Nucleus accumbens (tissue), 56 donors: ENCODE results near the gene NDN.
"Not testable (repeated sequence)": the region's sequence is repeated elsewhere in the genome, so short reads cannot be mapped to it uniquely, and the experiment has no call there.

Experiments used
- DNase-seq, 56 donors: peaks; one replicate each; lab custom pipeline; 2025; lab: John Stamatoyannopoulos, UW

The NDN gene, protein sequence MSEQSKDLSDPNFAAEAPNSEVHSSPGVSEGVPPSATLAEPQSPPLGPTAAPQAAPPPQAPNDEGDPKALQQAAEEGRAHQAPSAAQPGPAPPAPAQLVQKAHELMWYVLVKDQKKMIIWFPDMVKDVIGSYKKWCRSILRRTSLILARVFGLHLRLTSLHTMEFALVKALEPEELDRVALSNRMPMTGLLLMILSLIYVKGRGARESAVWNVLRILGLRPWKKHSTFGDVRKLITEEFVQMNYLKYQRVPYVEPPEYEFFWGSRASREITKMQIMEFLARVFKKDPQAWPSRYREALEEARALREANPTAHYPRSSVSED

DNA sequence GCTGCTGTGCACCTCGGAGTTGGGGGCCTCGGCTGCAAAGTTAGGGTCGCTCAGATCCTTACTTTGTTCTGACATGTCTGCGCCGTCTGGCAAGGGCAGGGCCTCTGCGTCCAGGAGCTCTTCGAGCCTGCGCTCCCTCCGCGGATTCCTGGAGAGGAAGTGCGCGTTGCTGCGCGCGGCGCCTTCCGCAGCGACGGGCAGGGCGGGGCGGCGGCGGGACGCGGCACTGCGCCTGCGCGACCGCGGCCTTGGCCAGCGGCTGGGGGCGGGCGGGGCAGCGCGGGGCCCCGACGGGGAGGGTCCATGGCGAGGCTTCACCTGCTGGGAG is at the start of gene NDN:
Gene NDN, minus strand, starts transcription at position 163 of the 328 bp plus-strand sequence. Its CDS starts 88 bp downstream, at position 75.
- DNase-seq = peak in 46 of 56 donors; percentile 3 to 70 (median 28)

DNA sequence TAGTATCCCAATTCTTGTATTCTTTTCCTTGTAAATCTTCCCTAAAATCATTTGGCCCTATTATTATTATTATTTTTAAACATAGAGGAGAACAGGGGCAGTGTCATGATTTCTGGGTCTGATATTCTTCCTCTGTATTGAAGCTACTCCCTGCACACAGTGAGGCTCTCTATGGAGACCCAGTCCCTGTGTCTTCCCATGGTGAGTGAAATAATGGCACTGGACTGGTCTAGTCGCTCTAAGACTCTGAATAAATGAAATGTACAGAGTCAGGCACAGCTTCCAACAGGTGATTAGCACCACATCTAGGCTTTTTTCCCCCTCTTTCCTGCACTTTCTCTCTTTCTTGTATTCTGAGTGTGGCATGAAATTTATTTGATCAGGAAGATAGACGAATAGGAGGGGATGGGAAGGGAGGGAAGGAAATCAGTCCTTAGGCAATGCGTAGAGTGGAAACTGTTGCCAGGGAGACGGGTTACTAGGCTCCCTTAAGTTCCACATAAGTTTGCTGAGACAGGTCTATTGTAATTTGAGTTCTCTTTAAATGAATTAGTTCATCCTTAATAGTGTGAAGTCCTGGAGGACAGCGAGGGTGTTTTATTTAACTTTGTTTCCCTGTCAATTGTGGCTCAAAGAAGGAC is 49.0 kb upstream of the NDN start:
- peak in 12 of 56 donors; percentile 4 to 48 (median 20) for DNase-seq

GRCh38 chr15:23734862-23735261 is 47.8 kb upstream of the NDN start:
- peak in 11 of 56 donors; percentile 1 to 65 (median 7) for DNase-seq

DNA sequence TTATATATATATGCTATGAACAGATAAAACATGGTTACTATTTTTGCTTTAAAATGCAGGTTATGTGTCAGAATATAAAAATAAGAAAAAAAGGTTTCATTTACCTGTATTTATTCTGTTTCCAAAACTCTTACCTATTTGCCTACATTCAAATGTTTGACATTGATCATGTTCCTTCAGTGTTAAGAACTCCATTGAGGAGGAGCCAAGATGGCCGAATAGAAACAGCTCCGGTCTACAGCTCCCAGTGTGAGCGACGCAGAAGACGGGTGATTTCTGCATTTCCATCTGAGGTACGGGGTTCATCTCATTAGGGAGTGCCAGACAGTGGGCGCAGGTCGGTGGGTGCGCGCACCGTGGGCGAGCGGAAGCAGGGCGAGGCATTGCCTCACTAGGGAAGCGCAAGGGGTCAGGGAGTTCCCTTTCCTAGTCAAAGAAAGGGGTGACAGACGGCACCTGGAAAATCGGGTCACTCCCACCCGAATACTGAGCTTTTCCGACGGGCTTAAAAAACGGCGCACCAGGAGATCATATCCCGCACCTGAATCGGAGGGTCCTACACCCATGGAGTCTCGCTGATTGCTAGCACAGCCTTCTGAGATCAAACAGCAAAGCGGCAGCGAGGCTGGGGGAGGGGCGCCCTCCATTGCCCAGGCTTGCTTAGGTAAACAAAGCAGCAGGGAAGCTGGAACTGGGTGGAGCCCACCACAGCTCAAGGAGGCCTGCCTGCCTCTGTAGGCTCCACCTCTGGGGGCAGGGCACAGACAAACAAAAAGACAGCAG is 27.0 kb upstream of the NDN start:
- DNase-seq = not testable (repeated sequence)

GRCh38 chr15:23708332-23708731 is 21.2 kb upstream of the NDN start:
- DNase-seq = no peak

GRCh38 chr15:23695282-23695681 is 8.2 kb upstream of the NDN start:
- DNase-seq = no peak

GRCh38 chr15:23694592-23694991 is 7.5 kb upstream of the NDN start:
- DNase-seq = no peak

DNA sequence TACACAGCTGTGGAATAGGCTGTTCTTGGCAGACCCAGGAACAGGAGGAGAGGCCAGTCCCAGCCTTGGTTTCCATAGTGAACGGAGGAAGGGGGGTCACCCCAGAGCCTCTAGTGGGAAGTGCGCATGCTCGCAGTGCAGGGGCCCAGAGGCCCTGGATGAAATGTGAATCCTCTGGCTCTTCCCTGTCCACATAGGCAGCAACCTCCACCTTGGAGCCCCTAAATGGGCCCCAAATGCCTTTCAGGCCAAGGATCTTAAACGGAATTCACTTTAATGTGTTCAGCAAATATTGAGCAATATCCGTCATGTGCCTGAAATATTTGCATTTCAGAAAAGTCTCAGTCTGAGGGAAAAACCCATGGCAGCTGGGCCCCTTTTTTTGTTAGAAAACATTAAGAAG is 3.3 kb upstream of the NDN start:
- peak in 51 of 56 donors; percentile 5 to 77 (median 43) for DNase-seq

- no peak for DNase-seq
Observed at GRCh38 chr15:23690015-23690414, 2.9 kb upstream of the NDN start.

GRCh38 chr15:23686466-23687142 is 501 bp downstream of the NDN start:
- DNase-seq = peak in 9 of 56 donors; percentile 1 to 42 (median 12)

DNA sequence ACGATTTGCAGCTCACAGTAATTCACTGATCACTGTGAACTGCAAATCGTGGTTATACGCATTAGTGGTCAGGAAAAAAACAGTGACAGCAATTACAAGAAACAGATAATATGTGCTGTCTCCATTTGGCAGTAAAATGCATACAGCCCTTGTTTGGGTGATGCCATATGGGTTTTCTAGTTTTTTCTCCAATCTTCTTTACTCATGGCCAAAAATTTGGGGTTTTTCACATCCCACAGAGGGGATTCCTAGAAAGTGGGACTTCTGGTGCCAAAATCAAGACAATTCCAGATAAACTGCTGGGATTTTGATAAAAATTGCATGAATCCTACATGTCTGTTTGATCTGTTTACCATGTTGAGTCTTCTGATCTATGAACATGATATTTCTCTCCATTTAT is 15.6 kb downstream of the NDN start:
- no peak for DNase-seq

DNA sequence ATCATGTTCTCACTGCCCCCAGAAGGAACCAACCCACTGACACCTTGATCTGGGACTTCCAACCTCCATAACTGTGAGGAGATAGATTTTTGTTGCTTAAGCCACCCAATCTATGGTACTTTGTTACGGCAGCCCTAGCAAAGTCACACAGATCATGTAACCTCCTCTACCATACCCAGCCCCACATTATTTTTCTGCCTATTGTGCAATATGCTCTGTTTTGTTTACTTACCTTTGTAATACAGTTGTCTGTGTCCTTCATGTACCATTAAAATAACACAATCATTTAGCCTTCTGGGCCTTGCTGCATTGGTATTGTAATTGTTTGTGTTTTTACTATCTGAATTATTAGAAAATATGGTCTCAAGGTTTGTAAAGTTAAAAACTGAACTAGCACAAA is 16.1 kb downstream of the NDN start:
- no peak for DNase-seq

DNA sequence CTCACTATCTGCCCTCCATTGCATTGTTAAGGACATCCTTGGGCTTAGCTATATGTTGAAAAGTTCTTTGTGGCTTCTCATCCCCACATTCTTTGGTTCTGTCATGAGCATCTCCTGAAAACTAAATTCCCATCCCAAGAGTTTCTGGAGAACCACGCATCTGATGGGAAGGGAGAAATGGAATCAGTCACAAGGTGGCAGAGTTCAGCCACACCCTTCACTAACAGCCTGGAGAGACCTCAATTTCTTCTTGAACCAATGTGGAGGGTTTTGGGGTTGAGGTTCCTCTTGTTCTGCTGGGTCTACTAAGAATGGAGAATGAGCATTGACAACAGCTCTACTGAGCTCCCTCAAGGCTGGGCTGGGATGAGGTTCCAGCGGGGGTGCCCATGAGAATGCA is 23.9 kb downstream of the NDN start:
- DNase-seq = no peak

DNA sequence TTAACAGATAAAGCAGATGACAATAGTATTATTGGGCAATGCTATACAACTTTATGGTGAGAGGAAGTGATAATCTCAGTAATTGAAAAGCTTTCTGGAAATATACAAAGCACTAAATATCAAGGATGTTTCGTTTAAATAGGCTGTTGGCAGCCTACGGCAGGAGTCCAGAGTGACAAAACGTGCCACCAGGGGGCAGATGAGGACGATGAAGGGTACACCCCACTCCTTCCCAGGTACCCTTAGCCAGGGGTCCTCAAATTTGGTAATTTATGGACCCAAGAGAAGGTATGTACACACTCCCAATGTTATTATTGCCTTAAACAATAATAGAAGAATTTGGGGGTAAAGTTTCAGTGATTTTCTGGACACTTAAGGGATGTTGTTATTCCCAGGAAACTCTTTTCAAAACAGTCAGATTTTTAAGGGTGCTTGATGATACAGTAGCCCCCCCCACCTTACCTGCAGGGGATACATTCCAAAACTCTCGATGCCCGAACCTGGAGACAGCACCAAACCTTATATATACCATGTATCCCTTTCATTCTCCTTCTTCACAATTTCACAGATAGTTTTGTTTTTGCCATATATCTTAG is 38.1 kb downstream of the NDN start:
- DNase-seq = peak in 13 of 56 donors; percentile 8 to 63 (median 34)

DNA sequence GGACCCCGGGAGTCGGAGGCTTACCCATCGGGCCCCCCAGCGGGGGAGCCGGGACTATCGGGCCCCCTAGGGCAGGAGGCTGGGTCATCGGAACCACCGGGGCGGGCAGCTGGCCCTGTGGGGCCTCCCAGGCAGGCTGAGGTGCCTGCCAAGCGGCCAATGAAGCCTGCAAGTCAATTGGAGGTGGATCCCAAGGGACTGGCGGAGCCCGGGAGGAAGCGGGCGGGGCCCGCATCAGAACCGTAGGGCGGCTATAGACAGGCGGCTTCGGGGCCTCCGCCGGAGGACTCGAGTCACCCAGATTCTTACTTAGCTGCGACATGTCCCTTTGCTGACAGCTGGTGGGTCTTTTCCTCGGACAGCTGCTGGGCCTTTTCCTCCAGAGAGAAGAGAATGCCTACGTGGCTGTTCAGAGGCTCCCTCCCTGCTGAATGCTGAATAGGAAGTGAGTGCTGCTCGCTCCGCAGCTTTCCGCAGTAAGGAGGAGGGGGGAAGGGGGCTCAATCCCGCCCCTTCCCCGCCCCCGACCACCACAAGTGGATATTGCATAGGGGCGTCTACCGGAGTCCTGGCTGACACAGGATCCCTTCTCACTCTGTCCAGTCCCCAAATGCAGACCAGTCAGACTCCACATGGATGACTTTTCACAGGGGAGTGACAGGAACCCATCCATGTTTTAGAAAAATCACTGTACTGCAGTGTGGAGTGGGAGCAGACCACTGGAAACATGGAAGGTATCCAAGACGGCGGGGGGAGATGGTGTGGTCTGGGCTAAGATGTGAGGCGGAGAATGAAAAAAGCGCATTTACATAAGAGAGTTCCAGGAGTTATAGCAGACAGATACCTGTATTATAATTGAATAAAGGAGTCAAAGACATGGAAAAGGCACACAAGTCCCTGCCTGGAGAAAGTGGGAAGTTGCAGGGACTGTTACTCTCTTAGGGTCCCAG is 39.4 kb downstream of the NDN start, which contains the start of gene MAGEL2:
Gene MAGEL2, minus strand, starts transcription at position 447 of the 950 bp plus-strand sequence. Its CDS starts 125 bp downstream, at position 322.
- DNase-seq = peak in 10 of 56 donors; percentile 18 to 56 (median 47)

DNA sequence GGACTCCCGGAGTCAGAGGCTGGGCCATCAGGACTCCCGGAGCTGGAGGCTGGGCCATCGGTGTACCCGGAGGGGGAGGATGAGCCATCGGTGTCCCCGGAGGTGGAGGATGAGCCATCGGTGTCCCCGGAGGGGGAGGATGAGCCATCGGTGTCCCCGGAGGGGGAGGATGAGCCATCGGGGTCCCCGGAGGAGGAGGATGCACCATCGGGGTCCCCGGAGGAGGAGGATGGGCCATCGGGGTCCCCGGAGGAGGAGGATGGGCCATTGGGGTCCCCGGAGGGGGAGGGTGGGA is 40.2 kb downstream of the NDN start:
- DNase-seq = no peak

DNA sequence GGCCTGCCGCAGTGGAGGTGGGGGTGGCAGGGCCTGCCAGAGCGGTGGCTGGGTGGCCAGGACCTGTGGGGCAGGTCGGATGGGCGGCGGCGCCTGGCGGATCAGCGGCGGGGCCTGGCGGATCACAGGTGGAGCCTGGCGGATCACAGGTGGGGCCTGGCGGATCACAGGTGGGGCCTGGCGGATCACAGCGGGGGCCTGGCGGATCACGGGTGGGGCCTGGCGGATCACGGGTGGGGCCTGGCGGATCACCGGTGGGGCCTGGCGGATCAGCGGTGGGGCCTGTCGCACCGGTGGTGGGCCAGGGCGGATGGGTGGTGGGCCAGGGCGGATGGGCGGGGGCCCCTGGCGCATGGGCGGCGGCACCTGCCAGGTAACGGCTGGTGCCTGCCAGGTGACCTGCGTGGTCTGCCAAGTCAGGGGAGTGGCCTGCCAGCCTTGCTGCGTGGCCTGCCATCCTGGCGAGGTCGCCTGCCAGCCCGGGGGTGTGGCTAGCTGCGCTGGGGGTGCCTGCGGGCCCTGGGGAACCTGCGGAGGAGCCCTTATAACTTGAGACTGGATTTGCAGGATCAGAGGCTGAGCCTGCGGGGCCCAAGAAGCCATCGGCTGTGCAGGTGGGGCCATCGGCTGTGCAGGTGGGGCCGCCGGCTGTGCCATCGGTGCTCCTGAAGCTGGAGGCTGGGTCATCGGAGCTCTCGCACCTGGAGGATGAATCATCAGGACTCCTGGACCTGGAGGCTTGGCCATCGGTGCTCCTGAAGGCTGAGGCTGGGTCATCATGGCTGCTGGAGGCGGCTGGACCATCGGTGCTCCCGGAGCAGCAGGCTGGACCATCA is 40.7 kb downstream of the NDN start:
- DNase-seq = no peak
